HepG2 (cell line): Measurements from ENCODE around the gene SH2D3A. TPM values are rescaled to one million over a fixed set of nuclear protein-coding genes. Genes with fewer than 3 reads are reported as not detected.

ENCODE experiments used
- ARID3A ChIP-seq: IDR thresholded peaks from 2 replicates; pipeline ENCODE4 v1.6.1; 2012; ENCODE audit warnings: low read depth, low read length, improper control_type of control experiment
- ATF7 ChIP-seq, 2 experiments: fragments of 450-650 bp in 1 of 2; sonication (generic) in 1 of 2; formaldehyde crosslinking in 1 of 2; IDR thresholded peaks; 2 replicates each; pipeline versions ENCODE4 v1.4.0 to v1.6.1; 2016 to 2020; ENCODE audit warnings: antibody characterized with exemption in 1 of 2, mild to moderate bottlenecking in 1 of 2, missing genetic modification reagents in 1 of 2
- CBX5 ChIP-seq: sonication (generic); formaldehyde crosslinking; IDR thresholded peaks from 2 replicates; pipeline ENCODE4 v1.4.0; 2020; ENCODE audit warnings: missing genetic modification reagents, borderline replicate concordance
- DMAP1 ChIP-seq: IDR thresholded peaks from 2 replicates; pipeline ENCODE4 v1.6.1; 2016
- ETV5 ChIP-seq: IDR thresholded peaks from 2 replicates; pipeline ENCODE4 v1.6.1; 2018; ENCODE audit warnings: missing biosample characterization, missing genetic modification reagents, inconsistent platforms, borderline replicate concordance
- FOXC1 ChIP-seq: sonication (generic); formaldehyde crosslinking; IDR thresholded peaks from 2 replicates; pipeline ENCODE4 v1.8.0; 2022; ENCODE audit warnings: mild to moderate bottlenecking, missing genetic modification reagents, borderline replicate concordance
- GMEB1 ChIP-seq: sonication (generic); formaldehyde crosslinking; IDR thresholded peaks from 2 replicates; pipeline ENCODE4 v1.5.1; 2020; ENCODE audit warnings: missing genetic modification reagents, mild to moderate bottlenecking, borderline replicate concordance
- IRF2 ChIP-seq: IDR thresholded peaks from 2 replicates; pipeline ENCODE4 v1.6.1; 2018; ENCODE audit warnings: missing genetic modification reagents, missing compliant biosample characterization
- KLF16 ChIP-seq, 2 experiments: sonication (generic) in 1 of 2; formaldehyde crosslinking in 1 of 2; IDR thresholded peaks; 2 replicates each; pipeline versions ENCODE4 v1.6.1 to v1.8.0; 2016 to 2023; ENCODE audit warnings: missing genetic modification reagents in 2 of 2, missing compliant biosample characterization in 1 of 2
- LBX2 ChIP-seq: sonication (generic); formaldehyde crosslinking; IDR thresholded peaks from 2 replicates; pipeline ENCODE4 v1.5.0; 2020; ENCODE audit warnings: missing genetic modification reagents, mild to moderate bottlenecking, borderline replicate concordance
- NPAS2 ChIP-seq: sonication (generic); formaldehyde crosslinking; IDR thresholded peaks from 2 replicates; pipeline ENCODE4 v1.8.0; 2022; ENCODE audit warnings: mild to moderate bottlenecking, missing genetic modification reagents, borderline replicate concordance
- PRPF4 ChIP-seq: fragments of 200-400 bp; formaldehyde crosslinking; IDR thresholded peaks from 2 replicates; pipeline ENCODE4 v1.6.1; 2016; ENCODE audit warnings: low read length, low read depth; ENCODE audit not compliant: poor library complexity, severe bottlenecking
- TRIM24 ChIP-seq: sonication (generic); formaldehyde crosslinking; IDR thresholded peaks from 2 replicates; pipeline ENCODE4 v1.8.0; 2022; ENCODE audit warnings: mild to moderate bottlenecking, missing genetic modification reagents
- ZBTB21 ChIP-seq: sonication (generic); formaldehyde crosslinking; IDR thresholded peaks from 2 replicates; pipeline ENCODE4 v1.4.0; 2020; ENCODE audit warnings: missing genetic modification reagents
- ZFP36L2 ChIP-seq: sonication (generic); formaldehyde crosslinking; IDR thresholded peaks from 2 replicates; pipeline ENCODE4 v1.4.0; 2020; ENCODE audit warnings: missing genetic modification reagents
- ZFYVE20 ChIP-seq: sonication (generic); formaldehyde crosslinking; IDR thresholded peaks from 2 replicates; pipeline ENCODE4 v1.8.0; 2023; ENCODE audit warnings: low read depth, mild to moderate bottlenecking, moderate library complexity, missing genetic modification reagents, borderline replicate concordance
- ZNF225 ChIP-seq: sonication (generic); formaldehyde crosslinking; IDR thresholded peaks from 2 replicates; pipeline ENCODE4 v1.4.0; 2020; ENCODE audit warnings: mild to moderate bottlenecking, missing genetic modification reagents
- ZNF280B ChIP-seq: sonication (generic); formaldehyde crosslinking; IDR thresholded peaks from 2 replicates; pipeline ENCODE4 v1.5.0; 2020; ENCODE audit warnings: missing genetic modification reagents, mild to moderate bottlenecking, borderline replicate concordance
- ZNF570 ChIP-seq: sonication (generic); formaldehyde crosslinking; IDR thresholded peaks from 2 replicates; pipeline ENCODE4 v1.4.0; 2020; ENCODE audit warnings: mild to moderate bottlenecking, missing genetic modification reagents, borderline replicate concordance
- ZNF710 ChIP-seq: sonication (generic); formaldehyde crosslinking; IDR thresholded peaks from 2 replicates; pipeline ENCODE4 v1.5.0; 2020; ENCODE audit warnings: mild to moderate bottlenecking, missing genetic modification reagents, borderline replicate concordance
- polyA plus RNA-seq, 8 experiments: library from polyadenylated mRNA; depleted of rRNA in 3 of 8; stranded (reverse) in 7 of 8; unstranded in 1 of 8; fragments of >200 nt; fragmentation: Illumina TruSeq in 4 of 8; extraction: Trizol in 4 of 8; gene quantifications; 2 replicates each; pipeline versions ENCODE4 v1.2.1 to v1.2.3, GENCODE V29; 2011 to 2016; ENCODE audit warnings: low read depth in 4 of 8, missing spikeins in 1 of 8, mixed read lengths in 1 of 8; ENCODE audit not compliant: insufficient read depth in 1 of 8
- total RNA-seq, 5 experiments: library from RNA; depleted of rRNA; stranded (reverse); fragments of >200 nt; fragmentation: Illumina TruSeq; extraction: Trizol; gene quantifications; 2 replicates each; pipeline ENCODE4 v1.2.3, GENCODE V29; 2016; ENCODE audit warnings: low read depth in 1 of 5

SH2D3A gene
- total and polyA plus RNA-seq, 2 of the 13 experiments (the other 11 are each of a cell fraction or from before 2014, with no cell fraction given), result 1.0 to 2.2 TPM

- TF ChIP-seq ZNF570 (CRISPR knock-in tag), result no peak
- no peak for TF ChIP-seq ZFYVE20 (CRISPR knock-in tag)
- TF ChIP-seq NPAS2, result no peak
- no peak for TF ChIP-seq ZNF225 (CRISPR knock-in tag)
- TF ChIP-seq ATF7 (IDR thresholded peaks at IDR 0.05), result no peak
- peak; percentile 69; the same call in 1 of the 2 replicates for TF ChIP-seq ATF7 (CRISPR knock-in tag; IDR thresholded peaks at IDR 0.05)
- 0 out of 2 replicates have a peak, but pooled peaks have one; percentile 27 for TF ChIP-seq ZFP36L2 (CRISPR knock-in tag)
- TF ChIP-seq KLF16 (CRISPR knock-in tag; IDR thresholded peaks at IDR 0.05), result peak in 1 of 2 experiments; percentile 97; a peak in 2 of 4 replicates
- TF ChIP-seq LBX2 (CRISPR knock-in tag), result no peak
- peak; percentile 46; the same call in 1 of the 2 replicates for TF ChIP-seq ARID3A
- TF ChIP-seq IRF2 (CRISPR knock-in tag), result peak; percentile 82
- peak; percentile 80 for TF ChIP-seq ETV5 (CRISPR knock-in tag)
- peak; percentile 79; the same call in 1 of the 2 replicates for TF ChIP-seq ZNF710
- peak; percentile 90 for TF ChIP-seq TRIM24 (CRISPR knock-in tag)
- TF ChIP-seq CBX5 (CRISPR knock-in tag), result peak; percentile 79; the same call in 1 of the 2 replicates
- TF ChIP-seq PRPF4, result no peak
- TF ChIP-seq ZNF280B (CRISPR knock-in tag), result 0 out of 2 replicates have a peak, but pooled peaks have one; percentile 48
- TF ChIP-seq ZBTB21 (CRISPR knock-in tag), result 0 out of 2 replicates have a peak, but pooled peaks have one; percentile 52
- TF ChIP-seq DMAP1 (CRISPR knock-in tag), result peak; percentile 55; the same call in 1 of the 2 replicates
- TF ChIP-seq GMEB1 (CRISPR knock-in tag), result peak; percentile 63; the same call in 1 of the 2 replicates
- TF ChIP-seq FOXC1 (CRISPR knock-in tag), result peak; percentile 32; the same call in 1 of the 2 replicates
Observed at GRCh38 chr19:6720369-6721137, 46.7 kb downstream of the SH2D3A start, which contains the start of gene C3 (continued).
